NCI-H2171 (cell line): ENCODE data around the gene DAPK1.
A peak's percentile ranks its signal among the peaks of the same experiment; 100 is the strongest.
"Not testable (repeated sequence)": the region's sequence is repeated elsewhere in the genome, so short reads cannot be mapped to it uniquely, and the experiment has no call there.

ENCODE experiments used
- DNase-seq: peaks from one replicate; lab custom pipeline; 2025; lab: John Stamatoyannopoulos, UW

Gene DAPK1

DNA sequence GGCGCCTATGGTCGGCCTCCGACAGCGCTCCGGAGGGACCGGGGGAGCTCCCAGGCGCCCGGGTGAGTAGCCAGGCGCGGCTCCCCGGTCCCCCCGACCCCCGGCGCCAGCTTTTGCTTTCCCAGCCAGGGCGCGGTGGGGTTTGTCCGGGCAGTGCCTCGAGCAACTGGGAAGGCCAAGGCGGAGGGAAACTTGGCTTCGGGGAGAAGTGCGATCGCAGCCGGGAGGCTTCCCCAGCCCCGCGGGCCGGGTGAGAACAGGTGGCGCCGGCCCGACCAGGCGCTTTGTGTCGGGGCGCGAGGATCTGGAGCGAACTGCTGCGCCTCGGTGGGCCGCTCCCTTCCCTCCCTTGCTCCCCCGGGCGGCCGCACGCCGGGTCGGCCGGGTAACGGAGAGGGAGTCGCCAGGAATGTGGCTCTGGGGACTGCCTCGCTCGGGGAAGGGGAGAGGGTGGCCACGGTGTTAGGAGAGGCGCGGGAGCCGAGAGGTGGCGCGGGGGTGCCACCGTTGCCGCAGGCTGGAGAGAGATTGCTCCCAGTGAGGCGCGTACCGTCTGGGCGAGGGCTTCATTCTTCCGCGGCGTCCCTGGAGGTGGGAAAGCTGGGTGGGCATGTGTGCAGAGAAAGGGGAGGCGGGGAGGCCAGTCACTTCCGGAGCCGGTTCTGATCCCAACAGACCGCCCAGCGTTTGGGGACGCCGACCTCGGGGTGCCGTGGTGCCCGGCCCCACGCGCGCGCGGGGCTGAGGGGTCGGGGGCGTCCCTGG, 561 bp downstream of the DAPK1 start:
- peak; percentile 67 for DNase-seq

DNA sequence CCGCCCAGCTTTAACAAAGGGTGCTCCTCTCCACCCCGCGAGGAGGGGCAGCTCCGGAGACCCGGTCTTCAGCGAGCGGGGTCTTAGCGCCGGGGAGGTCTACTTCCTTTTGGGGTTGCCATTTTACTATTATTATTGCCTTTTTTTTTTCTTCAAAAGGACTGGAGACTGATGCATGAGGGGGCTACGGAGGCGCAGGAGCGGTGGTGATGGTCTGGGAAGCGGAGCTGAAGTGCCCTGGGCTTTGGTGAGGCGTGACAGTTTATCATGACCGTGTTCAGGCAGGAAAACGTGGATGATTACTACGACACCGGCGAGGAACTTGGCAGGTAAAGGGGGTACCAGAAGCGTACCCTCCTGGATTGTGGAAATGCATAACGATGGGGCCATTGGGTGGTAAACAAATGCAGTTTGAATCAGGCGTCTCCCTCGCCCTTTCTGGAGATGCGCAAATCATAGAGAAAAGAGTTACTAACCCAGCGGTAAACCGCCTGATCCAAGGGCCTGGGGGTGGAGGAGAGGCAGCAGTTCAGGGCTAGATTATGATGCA, 1.2 kb downstream of the DAPK1 start:
- no peak for DNase-seq

DNA sequence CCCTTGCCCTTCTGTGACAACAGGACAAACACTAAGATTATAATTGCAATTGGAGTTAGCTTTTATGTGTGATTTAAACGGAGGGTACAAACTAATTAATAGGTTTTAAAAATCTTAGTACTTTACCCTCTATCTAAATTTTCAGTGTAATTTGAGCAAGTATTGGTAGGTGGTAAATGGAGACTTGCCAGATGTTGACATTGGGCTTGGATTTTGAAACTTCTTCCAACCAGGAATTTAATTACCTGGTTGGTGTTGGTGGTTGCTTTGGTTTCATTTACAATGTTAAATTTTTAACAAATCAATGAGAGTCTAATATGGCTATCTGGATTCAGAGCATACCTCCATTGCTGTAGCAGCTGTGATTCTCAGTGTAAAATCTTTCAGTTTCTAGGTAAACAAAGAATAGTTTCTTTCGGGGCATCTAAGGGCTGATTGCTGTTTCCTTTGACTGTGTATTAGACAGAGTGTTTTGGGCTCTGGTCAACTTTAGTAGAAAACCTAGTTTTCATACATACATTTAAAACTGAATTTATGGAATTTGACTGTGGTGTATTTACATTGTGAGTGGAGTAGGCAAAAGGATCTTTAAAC, 1.9 kb downstream of the DAPK1 start:
- DNase-seq, result no peak

DNA sequence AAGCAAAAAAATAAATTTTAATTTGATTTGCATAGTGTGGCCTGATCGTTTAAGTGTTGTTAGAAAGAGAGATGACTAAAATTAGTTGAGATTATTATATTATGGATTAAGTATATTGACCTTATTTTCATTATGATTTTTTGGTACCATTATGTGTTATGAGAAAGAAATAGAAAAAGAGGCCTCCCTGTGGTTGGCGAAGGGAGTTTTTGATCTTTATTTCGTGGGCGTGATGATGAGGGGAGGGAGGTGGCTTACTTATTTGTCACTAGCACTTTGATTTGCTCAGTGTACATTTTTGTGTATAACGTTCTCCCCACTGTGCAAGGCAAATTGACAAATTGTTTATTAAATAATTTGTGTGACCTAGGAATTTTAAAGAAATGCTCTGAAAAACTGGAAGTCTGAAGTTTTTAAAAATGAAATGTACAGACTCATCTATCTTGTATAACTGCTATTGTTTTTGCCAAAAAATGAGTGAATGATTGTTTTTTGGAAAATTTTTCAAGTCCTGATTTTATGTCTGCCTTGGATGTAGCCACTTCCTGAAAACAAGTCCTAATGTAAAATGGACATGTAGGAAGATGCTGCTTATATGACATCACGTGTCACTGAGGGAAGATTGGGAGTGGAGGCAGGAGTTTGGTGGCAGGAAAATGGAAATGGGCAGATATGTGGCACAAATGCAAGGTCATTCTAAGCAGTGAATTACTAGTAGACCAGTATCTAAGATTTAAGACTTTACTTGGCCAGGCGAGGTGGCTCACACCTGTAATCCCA, 3.0 kb downstream of the DAPK1 start:
- no peak for DNase-seq

DNA sequence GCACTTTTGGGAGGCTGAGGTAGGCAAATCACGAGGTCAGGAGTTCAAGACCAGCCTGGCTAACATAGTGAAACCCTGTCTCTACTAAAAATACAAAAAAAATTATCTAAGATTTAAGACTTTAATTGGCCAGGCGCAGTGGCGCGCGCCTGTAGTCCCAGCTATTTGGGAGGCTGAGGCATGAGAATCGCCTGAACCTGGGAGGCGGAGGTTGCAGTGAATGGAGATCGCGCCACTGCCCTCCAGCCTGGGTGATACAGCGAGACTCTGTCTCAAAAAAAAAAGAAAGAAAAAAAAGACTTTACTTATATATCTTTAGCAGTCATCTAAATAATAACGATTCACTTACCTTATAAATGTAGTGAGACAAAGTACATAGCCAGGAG, 3.6 kb downstream of the DAPK1 start:
- not testable (repeated sequence) for DNase-seq

DNA sequence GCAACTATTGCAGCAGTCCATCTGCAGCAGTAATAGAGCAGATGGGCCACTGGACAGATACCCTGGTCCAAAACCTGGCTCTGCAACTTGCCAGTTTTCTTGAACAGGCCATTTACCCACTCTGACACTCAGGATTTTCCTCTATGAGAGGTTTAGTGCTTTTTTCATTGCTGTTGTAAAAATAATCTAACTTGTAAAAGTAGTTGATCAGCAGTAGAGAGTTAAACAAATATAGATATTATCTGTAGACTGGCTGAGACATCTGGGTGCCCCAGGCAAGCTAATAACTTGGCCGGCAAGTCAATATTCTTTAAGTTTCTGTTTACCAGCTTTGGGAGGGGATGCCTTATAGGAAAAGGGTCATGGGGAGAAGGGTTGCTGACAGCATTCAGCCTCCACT, 4.1 kb downstream of the DAPK1 start:
- no peak for DNase-seq

DNA sequence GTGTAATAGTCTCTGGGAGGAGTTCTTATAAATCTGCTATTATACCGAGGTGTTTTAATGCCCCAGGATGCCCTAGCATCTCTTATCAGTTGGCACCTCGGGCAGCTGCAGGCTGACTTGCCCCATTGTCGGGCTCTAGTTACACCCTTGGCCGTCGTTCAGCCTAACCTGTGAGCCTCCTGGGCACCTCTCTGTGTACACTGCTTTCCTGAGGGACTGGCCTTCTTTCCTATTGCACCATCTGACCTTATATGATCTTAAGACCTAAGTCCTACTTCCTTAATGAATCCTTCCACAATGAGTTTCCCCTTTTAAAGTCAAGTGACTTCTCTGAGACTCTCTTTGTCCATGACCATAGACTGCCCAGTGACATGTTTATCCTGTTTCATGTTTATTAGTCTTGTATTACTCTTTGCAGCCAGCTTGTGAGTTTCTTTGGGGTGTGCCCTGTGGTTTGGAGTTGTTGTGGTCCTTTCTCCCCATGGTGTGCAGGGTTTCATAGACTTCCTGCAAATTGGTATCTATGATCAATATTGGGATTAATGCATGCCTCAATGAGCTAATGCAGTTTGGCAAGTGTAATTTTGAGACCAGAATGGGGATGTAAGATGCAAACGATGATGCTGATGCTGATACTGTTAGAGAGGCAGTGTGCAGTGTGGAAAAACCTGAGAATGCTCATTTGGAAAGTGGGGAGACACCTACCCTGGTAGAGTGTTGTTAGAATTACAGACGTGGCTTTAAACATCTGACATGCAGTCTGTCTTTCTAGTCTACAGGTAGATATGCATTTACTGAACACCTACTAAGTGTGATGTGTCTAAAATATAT, 4.9 kb downstream of the DAPK1 start:
- DNase-seq, result no peak

DNA sequence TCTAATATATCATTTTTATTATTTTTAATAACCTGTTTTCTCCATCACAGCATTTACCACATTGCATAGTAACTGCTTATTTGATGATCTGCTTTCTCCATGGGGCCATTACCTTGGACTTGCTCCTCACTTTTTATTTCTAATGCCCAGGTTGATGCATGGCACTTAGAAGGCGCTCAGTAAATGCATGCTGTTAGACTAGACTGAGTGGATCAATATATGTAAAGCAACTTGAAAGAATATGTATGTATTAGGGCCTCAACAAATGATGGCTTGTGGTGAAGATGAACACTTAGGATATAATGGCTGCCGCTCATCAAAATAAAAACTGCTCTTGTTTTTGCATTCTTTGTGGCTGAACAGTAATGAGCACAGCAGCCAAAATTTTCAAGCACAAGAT, 5.8 kb downstream of the DAPK1 start:
- DNase-seq, result no peak

DNA sequence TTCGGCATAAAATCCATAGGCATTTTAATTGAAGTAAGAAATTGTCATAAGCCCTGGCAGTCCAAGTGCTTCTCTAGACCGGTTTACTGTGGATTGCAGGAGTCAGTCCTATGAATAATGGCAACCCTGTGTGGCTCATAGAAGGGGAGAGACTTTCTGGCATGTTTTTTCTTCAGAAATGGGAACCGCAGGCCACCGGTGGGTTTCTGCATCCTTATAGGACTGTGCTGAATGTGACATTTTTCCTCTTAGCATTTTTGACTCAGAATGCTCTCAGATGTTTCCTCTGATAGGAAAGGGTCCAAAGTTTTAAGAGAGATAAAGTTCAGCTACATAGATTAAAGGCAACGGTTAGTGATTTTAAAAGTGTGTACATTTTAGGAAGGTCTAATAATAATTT, 6.3 kb downstream of the DAPK1 start:
- no peak for DNase-seq

DNA sequence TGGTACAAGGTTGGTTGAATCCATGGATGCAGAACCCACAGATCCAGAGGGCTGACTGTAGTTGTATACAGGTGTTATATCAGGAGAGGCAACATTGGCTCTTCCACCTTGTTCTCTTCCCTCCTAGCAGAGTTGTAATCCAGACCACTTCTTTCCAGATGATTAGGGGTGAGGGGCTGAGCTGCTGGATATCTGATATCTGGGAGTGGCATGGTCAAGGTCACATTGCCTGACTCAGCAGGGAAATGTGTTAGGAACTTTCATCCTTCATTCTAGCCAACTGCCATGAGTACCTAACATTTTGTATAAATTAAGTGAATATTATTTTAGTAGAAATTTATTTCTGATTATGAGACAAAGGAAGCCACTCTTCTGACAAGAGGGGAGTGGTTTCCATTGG, 7.3 kb downstream of the DAPK1 start:
- no peak for DNase-seq

DNA sequence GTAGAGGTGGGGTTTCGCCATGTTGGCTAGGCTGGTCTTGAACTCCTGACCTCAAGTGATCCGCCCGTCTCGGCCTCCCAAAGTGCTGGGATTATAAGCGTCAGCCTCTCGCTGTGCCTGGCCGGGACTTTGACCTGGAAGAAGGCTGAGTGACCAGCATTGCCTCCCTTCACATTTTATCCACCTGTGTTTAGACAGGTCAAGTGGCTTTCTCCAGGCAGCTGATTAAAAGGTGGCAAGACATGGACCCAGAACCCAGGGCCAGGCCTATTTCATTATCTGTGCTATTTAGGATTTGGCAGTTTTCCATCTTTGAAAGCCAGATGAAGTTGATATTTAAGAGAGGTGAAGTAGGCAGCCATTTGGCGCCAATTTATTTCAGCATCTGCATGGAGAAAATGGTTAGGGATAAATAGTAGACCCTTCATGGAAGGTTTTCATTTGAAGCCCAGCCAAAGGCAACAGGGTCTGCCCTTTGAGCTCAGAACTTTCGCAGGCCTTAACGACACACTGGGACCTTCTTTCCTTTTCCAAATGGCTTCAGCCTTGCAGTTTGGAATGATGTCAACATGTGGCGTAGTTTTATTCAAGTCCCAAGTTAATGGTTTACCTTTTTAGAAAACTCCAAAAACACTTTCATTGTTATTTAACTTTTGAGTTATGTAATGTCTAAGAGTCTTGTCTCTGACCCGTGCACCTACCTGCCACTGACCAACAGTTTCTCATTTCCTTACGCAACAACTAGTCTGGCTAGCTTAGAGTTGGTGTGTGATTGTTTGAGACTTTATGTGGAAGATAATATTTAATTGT, 8.4 kb downstream of the DAPK1 start:
- no peak for DNase-seq

DNA sequence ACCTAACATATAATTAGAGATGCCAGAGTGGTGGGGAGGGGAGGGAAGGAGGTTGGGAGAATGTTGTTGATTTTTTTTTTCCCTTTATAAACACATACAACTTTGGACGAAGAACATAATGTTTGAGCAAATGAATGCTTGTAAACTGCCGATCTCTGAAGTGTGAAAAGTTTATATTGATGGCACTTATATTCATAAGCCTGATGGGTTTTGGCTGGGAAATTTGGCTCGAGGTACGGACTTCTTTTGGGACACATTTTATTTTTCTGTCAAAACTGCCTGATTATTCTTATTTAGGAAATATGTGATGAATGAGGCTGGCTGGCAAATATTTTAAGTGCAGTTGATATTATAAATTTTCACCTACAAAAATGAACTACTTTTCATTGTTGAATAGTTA, 9.9 kb downstream of the DAPK1 start:
- no peak for DNase-seq

DNA sequence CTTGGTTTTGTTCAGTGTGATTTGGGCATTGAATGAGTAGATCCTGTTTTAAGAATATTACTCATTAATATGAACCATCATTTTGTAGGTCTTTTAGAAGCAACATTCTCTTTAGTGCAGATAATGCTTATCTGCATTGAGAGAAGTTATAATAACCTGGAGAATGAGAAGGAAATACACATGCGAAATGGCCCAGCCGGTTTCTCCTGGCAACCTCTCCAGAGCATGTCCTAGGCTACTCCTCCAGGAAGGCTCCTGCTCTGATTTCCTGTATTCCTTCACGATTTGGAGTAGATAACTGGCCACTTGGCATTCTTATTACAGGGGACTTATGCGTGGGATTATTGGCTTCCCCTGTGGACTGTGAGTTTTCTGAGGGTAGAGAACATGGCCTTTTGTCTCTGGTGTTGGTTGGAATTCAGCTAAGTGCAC, 12.6 kb downstream of the DAPK1 start:
- no peak for DNase-seq

DNA sequence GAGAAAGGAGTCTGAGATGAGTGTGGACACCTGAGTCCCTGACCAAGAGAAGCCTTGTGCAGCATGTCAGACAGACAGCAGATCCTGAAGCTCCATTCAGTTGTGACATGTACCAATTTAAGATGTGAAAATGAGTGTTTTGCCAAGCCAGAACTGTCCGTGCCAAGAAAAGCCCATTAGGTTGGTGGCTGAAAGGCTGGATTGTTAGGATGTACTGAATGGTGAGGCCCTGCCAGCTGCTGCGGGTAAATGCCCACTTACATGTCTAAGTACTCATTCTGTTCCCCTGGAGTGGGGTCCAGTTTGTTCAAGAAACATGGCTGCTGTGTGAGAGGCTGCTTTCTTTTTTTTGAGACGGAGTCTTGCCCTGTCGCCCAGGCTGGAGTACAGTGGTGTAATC, 14.6 kb downstream of the DAPK1 start:
- no peak for DNase-seq

DNA sequence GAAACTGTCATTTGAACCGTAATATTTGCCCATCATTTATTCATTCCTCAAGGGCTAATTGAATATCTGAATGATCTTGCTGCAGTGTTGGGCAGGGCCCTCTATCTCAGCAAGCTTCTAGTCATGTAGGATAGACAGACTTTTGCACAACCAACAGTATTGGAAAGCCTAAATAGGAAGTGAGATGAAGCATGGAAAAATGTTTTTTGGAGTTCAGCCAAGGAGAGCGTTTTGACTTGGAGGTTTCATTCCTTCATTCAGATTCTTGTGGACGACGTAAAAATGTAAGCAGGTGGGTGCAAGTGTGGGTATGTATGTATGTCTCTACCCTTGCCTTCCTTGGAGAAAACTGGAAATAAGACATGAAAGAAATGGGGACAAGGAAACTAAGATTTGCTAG, 15.5 kb downstream of the DAPK1 start:
- DNase-seq, result no peak

DNA sequence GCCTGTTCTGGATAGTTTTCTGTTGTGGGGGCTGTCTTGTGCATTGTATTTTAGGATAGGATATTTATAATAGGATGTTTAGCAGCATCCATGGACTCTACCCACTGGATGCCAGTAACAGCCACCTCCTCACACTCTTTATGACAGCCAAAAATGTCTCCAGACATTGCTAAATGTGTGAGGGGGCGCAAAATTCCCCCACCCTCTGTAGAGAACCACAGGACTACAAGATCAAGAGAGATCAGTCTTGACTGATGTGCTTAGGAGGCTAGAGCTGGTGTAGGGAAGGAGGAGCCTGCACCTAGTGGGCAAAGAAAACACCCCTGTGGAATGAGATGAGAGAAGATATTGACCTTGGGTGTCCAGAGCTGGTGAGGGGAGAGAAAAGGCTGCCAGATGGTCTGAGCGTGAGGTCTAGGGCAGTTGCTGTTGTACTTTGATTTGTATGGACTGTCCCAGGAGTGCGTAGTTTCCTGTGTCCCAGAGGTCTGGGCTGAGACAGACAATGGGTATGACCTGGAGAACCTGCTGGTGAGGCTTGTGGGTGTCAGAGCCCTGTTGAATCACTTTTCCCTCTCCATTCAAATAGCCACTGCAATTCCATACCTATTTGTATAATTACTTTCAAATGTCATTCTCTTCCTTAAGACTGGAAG, 16.3 kb downstream of the DAPK1 start:
- no peak for DNase-seq

DNA sequence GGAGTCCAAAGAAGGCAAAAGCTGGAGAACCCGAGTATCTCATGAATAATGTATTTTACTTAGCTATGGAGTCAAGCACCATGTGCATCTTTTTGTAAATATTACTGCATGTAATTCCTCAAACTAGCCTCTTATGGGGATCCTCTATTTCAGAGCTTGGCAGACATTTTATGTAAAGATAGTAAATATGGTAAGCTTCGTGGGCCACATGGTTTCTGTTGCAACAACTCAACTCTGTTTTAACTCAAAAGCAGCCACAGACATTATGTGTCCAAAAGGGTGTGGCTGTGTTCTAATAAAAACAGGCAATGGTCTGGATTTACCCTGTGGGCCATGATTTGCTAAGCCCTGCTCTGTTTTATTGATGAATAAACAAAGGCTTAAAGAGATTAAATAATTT, 17.3 kb downstream of the DAPK1 start:
- no peak for DNase-seq

DNA sequence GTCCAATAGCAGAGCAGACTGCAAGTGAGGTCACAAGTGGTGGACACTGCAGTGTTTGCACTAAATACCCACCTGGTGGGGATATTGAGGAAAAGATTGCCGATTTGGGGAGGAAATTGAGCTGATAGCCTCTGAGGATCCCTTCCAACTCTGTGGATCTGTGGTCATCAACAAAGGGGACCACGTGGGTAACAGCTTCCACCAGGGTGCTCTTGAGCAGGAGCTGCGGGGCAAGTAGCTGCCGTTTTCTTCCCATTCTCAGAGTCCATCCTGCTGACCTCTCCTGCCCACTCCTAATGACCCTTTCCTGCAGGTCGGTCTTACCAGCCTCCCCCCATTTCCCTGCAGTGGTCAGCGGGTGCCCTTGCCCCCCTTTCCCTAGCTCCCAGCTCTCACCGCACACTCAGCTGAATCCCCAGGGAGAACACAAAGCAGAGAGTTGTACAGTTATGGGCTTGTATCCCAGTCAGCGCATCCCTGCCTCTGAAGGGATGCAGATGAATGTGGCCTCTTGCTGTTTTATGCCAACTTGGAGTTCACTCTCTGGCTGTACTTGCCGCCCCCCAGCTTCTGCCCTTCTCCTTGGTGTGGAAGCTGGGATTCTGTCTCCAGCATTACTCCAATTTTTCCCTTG, 18.0 kb downstream of the DAPK1 start:
- DNase-seq, result no peak

DNA sequence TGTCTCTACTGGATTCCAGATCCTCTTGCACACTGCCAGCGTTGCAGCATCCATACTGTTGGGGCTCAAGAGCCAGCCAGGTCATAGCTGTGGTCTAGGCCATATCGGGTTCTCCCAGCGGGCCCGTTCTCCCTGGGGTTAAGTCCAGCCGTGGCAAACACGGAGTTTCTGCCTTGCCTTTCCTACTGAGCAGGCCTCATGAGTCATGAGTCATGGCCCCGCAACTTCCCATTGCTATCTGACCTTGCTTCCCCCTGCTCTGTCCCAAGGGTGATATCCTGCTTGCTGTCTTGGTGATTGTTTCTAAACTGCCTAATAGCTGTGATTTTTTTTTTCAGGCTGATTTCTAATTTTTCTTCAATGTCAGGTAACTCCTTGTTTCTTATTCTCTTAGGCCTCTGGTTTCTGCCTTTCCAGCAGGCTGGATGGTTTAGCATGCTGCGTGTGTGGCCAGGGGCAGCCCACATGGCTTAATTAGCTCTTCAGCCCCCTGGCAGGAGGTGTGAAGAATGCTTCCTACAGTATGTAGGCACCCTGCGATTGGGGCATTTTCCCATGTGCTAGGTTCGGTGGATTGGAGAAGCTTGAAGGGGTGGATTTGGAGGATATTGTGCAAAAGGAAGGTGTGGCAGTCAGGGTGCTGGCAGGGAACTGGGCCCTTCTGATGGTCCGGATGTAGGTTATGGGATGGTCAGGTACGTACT, 18.7 kb downstream of the DAPK1 start:
- DNase-seq, result no peak

DNA sequence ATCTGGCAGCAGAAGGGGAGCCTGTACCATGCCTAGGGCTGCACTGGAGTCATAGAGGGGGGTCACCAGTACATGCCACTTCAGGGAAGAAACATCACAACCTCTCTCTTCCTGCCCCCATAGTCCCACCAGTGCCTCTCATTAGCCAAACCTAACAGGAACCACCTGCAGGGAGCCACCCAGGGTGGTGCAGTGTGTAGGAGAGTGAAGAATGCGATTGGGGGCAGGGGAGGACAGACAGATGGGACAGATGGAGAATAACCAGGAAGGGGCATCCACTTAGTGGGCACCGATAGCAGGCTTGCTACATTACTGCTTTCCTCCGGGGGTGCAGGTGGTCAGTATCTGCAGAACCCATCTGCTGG, 19.2 kb downstream of the DAPK1 start:
- DNase-seq, result no peak
